H9 (cell line): Measurements from ENCODE around the gene RGR. TPM values are rescaled to one million over a fixed set of nuclear protein-coding genes. Genes with fewer than 3 reads are reported as not detected.

Experiments
- DNase-seq: peaks from one replicate; pipeline ENCODE4 v3.0.0-alpha.2; 2017
- H2AFZ ChIP-seq: one replicate; pipeline ENCODE4 v1.6.1; 2013; ENCODE audit warnings: mild to moderate bottlenecking, low read length, control low read depth, moderate library complexity
- H2AK5ac ChIP-seq: 2 replicates; pipeline ENCODE4 v1.6.1; 2013; ENCODE audit warnings: low read length, control low read depth, mixed read lengths; ENCODE audit not compliant: insufficient read length
- H2BK120ac ChIP-seq: one replicate; pipeline ENCODE4 v1.6.1; 2013; ENCODE audit warnings: low read depth, mild to moderate bottlenecking, low read length, control low read depth, inconsistent platforms; ENCODE audit not compliant: poor library complexity, severe bottlenecking
- H2BK12ac ChIP-seq: 2 replicates; pipeline ENCODE4 v1.6.1; 2013; ENCODE audit warnings: low read length, control low read depth, mixed read lengths, low read depth; ENCODE audit not compliant: insufficient read length
- H2BK15ac ChIP-seq: 2 replicates; pipeline ENCODE4 v1.6.1; 2013; ENCODE audit warnings: low read depth, low read length, control low read depth
- H2BK20ac ChIP-seq: one replicate; pipeline ENCODE4 v1.6.1; 2013; ENCODE audit warnings: low read depth, mild to moderate bottlenecking, low read length, control low read depth, inconsistent platforms; ENCODE audit not compliant: poor library complexity, severe bottlenecking
- H2BK5ac ChIP-seq: 2 replicates; pipeline ENCODE4 v1.6.1; 2013; ENCODE audit warnings: low read length, control low read depth, mixed read lengths; ENCODE audit not compliant: insufficient read length
- H3K14ac ChIP-seq: 2 replicates; pipeline ENCODE4 v1.6.1; 2013; ENCODE audit warnings: low read length, control low read depth; ENCODE audit not compliant: insufficient read depth
- H3K18ac ChIP-seq: 2 replicates; pipeline ENCODE4 v1.6.1; 2013; ENCODE audit warnings: low read depth, mild to moderate bottlenecking, mixed read lengths, low read length, control low read depth; ENCODE audit not compliant: insufficient read length
- H3K23ac ChIP-seq: 2 replicates; pipeline ENCODE4 v1.6.1; 2013; ENCODE audit warnings: low read length, control low read depth, mixed read lengths, low read depth; ENCODE audit not compliant: insufficient read length
- H3K23me2 ChIP-seq: 2 replicates; pipeline ENCODE4 v1.6.1; 2013; ENCODE audit warnings: low read depth, mild to moderate bottlenecking, mixed read lengths, low read length, control low read depth; ENCODE audit not compliant: insufficient read length, poor library complexity, severe bottlenecking
- H3K27ac ChIP-seq: 2 replicates; pipeline ENCODE4 v1.5.1; 2013; ENCODE audit warnings: low read length, control low read depth, mixed read lengths, low read depth; ENCODE audit not compliant: insufficient read length
- H3K27me3 ChIP-seq: 2 replicates; pipeline ENCODE4 v1.6.1; 2013; ENCODE audit warnings: low read length, control low read depth, inconsistent platforms; ENCODE audit not compliant: insufficient read depth
- H3K4ac ChIP-seq: 2 replicates; pipeline ENCODE4 v1.6.1; 2013; ENCODE audit warnings: low read depth, mild to moderate bottlenecking, control low read depth, inconsistent platforms, low read length, moderate library complexity
- H3K4me1 ChIP-seq: 2 replicates; pipeline ENCODE4 v1.6.1; 2013; ENCODE audit warnings: low read length, control low read depth, inconsistent platforms; ENCODE audit not compliant: insufficient read depth
- H3K4me2 ChIP-seq: 2 replicates; pipeline ENCODE4 v1.6.1; 2013; ENCODE audit warnings: low read length, control low read depth, mixed read lengths; ENCODE audit not compliant: insufficient read length, insufficient read depth
- H3K56ac ChIP-seq: 2 replicates; pipeline ENCODE4 v1.6.1; 2013; ENCODE audit warnings: low read depth, mild to moderate bottlenecking, mixed read lengths, low read length, control low read depth; ENCODE audit not compliant: insufficient read length
- H3K79me1 ChIP-seq: 2 replicates; pipeline ENCODE4 v1.6.1; 2013; ENCODE audit warnings: low read depth, mild to moderate bottlenecking, moderate library complexity, low read length, control low read depth, inconsistent platforms; ENCODE audit not compliant: insufficient read depth, poor library complexity, severe bottlenecking
- H3K79me2 ChIP-seq: 2 replicates; pipeline ENCODE4 v1.6.1; 2013; ENCODE audit warnings: low read length, control low read depth, inconsistent platforms; ENCODE audit not compliant: insufficient read depth
- H3K9ac ChIP-seq: 2 replicates; pipeline ENCODE4 v1.6.1; 2013; ENCODE audit warnings: low read length, control low read depth, mixed read lengths; ENCODE audit not compliant: insufficient read length; ENCODE audit errors: extremely low read depth
- H3K9me3 ChIP-seq: one replicate; pipeline ENCODE4 v1.6.1; 2013; ENCODE audit warnings: low read depth, low read length, inconsistent platforms; ENCODE audit not compliant: control insufficient read depth
- H3T11ph ChIP-seq: one replicate; pipeline ENCODE4 v1.6.1; 2013; ENCODE audit warnings: mild to moderate bottlenecking, low read length, control low read depth, inconsistent platforms
- H4K20me1 ChIP-seq: one replicate; pipeline ENCODE4 v1.6.1; 2013; ENCODE audit not compliant: control insufficient read depth, insufficient read length, insufficient read depth
- H4K5ac ChIP-seq: 2 replicates; pipeline ENCODE4 v1.6.1; 2013; ENCODE audit warnings: low read depth, mild to moderate bottlenecking, mixed read lengths, low read length, control low read depth; ENCODE audit not compliant: insufficient read length
- H4K8ac ChIP-seq: replicated peaks from 2 replicates; pipeline ENCODE4 v1.6.1; 2013; ENCODE audit warnings: low read length, control low read depth, mixed read lengths, low read depth; ENCODE audit not compliant: insufficient read length
- H4K91ac ChIP-seq: 2 replicates; pipeline ENCODE4 v1.6.1; 2013; ENCODE audit warnings: low read depth, mild to moderate bottlenecking, moderate library complexity, mixed read lengths, low read length, control low read depth; ENCODE audit not compliant: insufficient read length
- H3K27ac Mint-ChIP-seq, 3 experiments: 2 replicates in 2 of 3; 3 replicates in 1 of 3; pipeline ENCODE4 v1.8.0; 2020 to 2021; ENCODE audit warnings: mixed read lengths in 3 of 3, mild to moderate bottlenecking in 1 of 3, moderate library complexity in 1 of 3
- H3K27me3 Mint-ChIP-seq: 2 replicates; pipeline ENCODE4 v1.8.0; 2021; ENCODE audit warnings: low read depth, mild to moderate bottlenecking, moderate library complexity, mixed read lengths
- H3K36me3 Mint-ChIP-seq, 3 experiments: 2 replicates in 2 of 3; 3 replicates in 1 of 3; pipeline ENCODE4 v1.8.0; 2020 to 2021; ENCODE audit warnings: low read depth in 3 of 3, mixed read lengths in 3 of 3; ENCODE audit not compliant: insufficient read depth in 1 of 3
- H3K4me1 Mint-ChIP-seq, 2 experiments: 2 replicates each; pipeline ENCODE4 v1.8.0; 2020; ENCODE audit warnings: mixed read lengths in 2 of 2
- H3K4me3 Mint-ChIP-seq, 2 experiments: 2 replicates in 1 of 2; 3 replicates in 1 of 2; pipeline ENCODE4 v1.8.0; 2020 to 2021; ENCODE audit warnings: mild to moderate bottlenecking in 2 of 2, mixed read lengths in 2 of 2, moderate library complexity in 1 of 2
- H3K9me3 Mint-ChIP-seq, 2 experiments: 2 replicates in 1 of 2; 3 replicates in 1 of 2; pipeline ENCODE4 v1.8.0; 2020; ENCODE audit warnings: mild to moderate bottlenecking in 2 of 2, mixed read lengths in 2 of 2, moderate library complexity in 1 of 2
- CTCF ChIP-seq: fragments of 200-600 bp; sonication (generic); conservative IDR thresholded peaks from 3 replicates; pipeline ENCODE4 v1.8.0; 2021; ENCODE audit warnings: antibody characterized with exemption, mild to moderate bottlenecking
- WGBS: extraction: QIAGEN DNeasy Blood & Tissue Kit; methylation state at CpG from one replicate; pipeline ENCODE4 v1.1.7; 2013; ENCODE audit warnings: missing lambda C conversion rate, low lambda C conversion rate, mixed read lengths; ENCODE audit not compliant: insufficient read length; ENCODE audit errors: extremely low coverage; 5-methylcytosine and 5-hydroxymethylcytosine counted together
- total RNA-seq: library from RNA; stranded (reverse); gene quantifications from 2 replicates; pipeline ENCODE4 v1.2.1, GENCODE V29; 2021

The RGR gene
- total RNA-seq, 1 experiment from 2014 or later = not detected

- Histone ChIP-seq H2BK120ac (no peak overlapping the region), H4K5ac (no peak overlapping the region), H3K56ac (no peak overlapping the region), H3T11ph (no peak overlapping the region), H3K4me1 (no peaks in the 10 kb centered on the region), H2BK12ac (no peak overlapping the region), H3K4me2 (no peak overlapping the region), H2AK5ac (no peak overlapping the region), H4K91ac (no peak overlapping the region), H3K18ac (no peak overlapping the region), H2AFZ (no peak overlapping the region), H3K23ac (no peak overlapping the region), H3K23me2 (no peaks in the 10 kb centered on the region), H2BK5ac (no peak overlapping the region), H2BK20ac (no peak overlapping the region), H3K79me1 (no peaks in the 10 kb centered on the region), H3K27me3 (no peaks in the 10 kb centered on the region), H3K79me2 (no peaks in the 10 kb centered on the region), H3K9ac (no peak overlapping the region), H4K20me1 (no peaks in the 10 kb centered on the region), H3K14ac (no peak overlapping the region; the same call in 1 of the 2 replicates), H4K8ac (no peak overlapping the region), H3K27ac (no peak overlapping the region), H3K9me3 (no peaks in the 10 kb centered on the region), H3K4ac (no peak overlapping the region), H2BK15ac (no peak overlapping the region)
- Mint-ChIP-seq H3K36me3 (peaks cover 0 to 2% (median 0%) of the 10 kb centered on the region in 3 experiments; a peak in 2 of 7 replicates), H3K4me3 (no peak overlapping the region), H3K27me3 (peaks cover 7% of the 10 kb centered on the region), H3K9me3 (no peaks in the 10 kb centered on the region), H3K4me1 (no peaks in the 10 kb centered on the region), H3K27ac (no peak overlapping the region)
- WGBS = no CpG with 5 or more reads among the region's 11 CpGs
- no peak for TF ChIP-seq CTCF
- DNase-seq = no peak
These were observed 43.2 kb upstream of the RGR start for GRCh38 chr10:84201682-84202081.
